GM19023 (cell line): Measurements from ENCODE around the gene UNC93B1.
"Not testable (repeated sequence)": the region's sequence is repeated elsewhere in the genome, so short reads cannot be mapped to it uniquely, and the experiment has no call there.

Experiments
- ATAC-seq: cut with Tn5 transposase; IDR thresholded peaks from one replicate; pipeline ENCODE4 v1.9.1; 2021; ENCODE audit warnings: mild to moderate bottlenecking, moderate library complexity; ENCODE audit not compliant: unreplicated experiment

UNC93B1 gene

GRCh38 chr11:67994387-67994786 lies 9.5 kb downstream of the UNC93B1 start:
- ATAC-seq, result not testable (repeated sequence)

- not testable (repeated sequence) for ATAC-seq
Measured at GRCh38 chr11:67993821-67994220, 10.1 kb downstream of the UNC93B1 start.

- ATAC-seq, result not testable (repeated sequence)
Measured at GRCh38 chr11:67991347-67992121, 12.4 kb downstream of the UNC93B1 start.

GRCh38 chr11:67990546-67991346 lies 13.2 kb downstream of the UNC93B1 start:
- not testable (repeated sequence) for ATAC-seq

- not testable (repeated sequence) for ATAC-seq
Measured at GRCh38 chr11:67985302-67985701, 18.6 kb downstream of the UNC93B1 start.

- no peak for ATAC-seq
Measured at GRCh38 chr11:67983951-67984350, 19.9 kb downstream of the UNC93B1 start.

- not testable (repeated sequence) for ATAC-seq
Measured at GRCh38 chr11:67982255-67982857, 21.5 kb downstream of the UNC93B1 start.

GRCh38 chr11:67981226-67981625 lies 22.7 kb downstream of the UNC93B1 start:
- ATAC-seq, result not testable (repeated sequence)

- ATAC-seq, result not testable (repeated sequence)
Measured at GRCh38 chr11:67978766-67979418, 25.0 kb downstream of the UNC93B1 start.

- not testable (repeated sequence) for ATAC-seq
Measured at GRCh38 chr11:67974746-67975145, 29.2 kb downstream of the UNC93B1 start.

- ATAC-seq, result not testable (repeated sequence)
Measured at GRCh38 chr11:67965830-67966348, 38.0 kb downstream of the UNC93B1 start.

- not testable (repeated sequence) for ATAC-seq
Measured at GRCh38 chr11:67964746-67965145, 39.2 kb downstream of the UNC93B1 start.

- not testable (repeated sequence) for ATAC-seq
Measured at GRCh38 chr11:67963879-67964278, 40.0 kb downstream of the UNC93B1 start.

GRCh38 chr11:67963217-67963616 lies 40.7 kb downstream of the UNC93B1 start:
- ATAC-seq, result not testable (repeated sequence)

- not testable (repeated sequence) for ATAC-seq
Measured at GRCh38 chr11:67956236-67956635, 47.7 kb downstream of the UNC93B1 start.

GRCh38 chr11:67955461-67956007 lies 48.4 kb downstream of the UNC93B1 start:
- not testable (repeated sequence) for ATAC-seq

- ATAC-seq, result not testable (repeated sequence)
Measured at GRCh38 chr11:67954971-67955370, 48.9 kb downstream of the UNC93B1 start.

GRCh38 chr11:67954251-67954650 lies 49.6 kb downstream of the UNC93B1 start:
- ATAC-seq, result not testable (repeated sequence)

- ATAC-seq, result not testable (repeated sequence)
Measured at GRCh38 chr11:67950705-67951104, 53.2 kb downstream of the UNC93B1 start.

GRCh38 chr11:67947785-67948184 lies 56.1 kb downstream of the UNC93B1 start:
- ATAC-seq, result not testable (repeated sequence)
